ENCODE results near the gene CAMK2B.

- TF ChIP-seq CTCF (conservative IDR thresholded peaks at IDR 0.05; ENCODE audit: low read depth in 2 of 2) (no peak), EZH2 (IDR thresholded peaks at IDR 0.05; ENCODE audit: low read depth, unreplicated experiment) (no peak), CREB1 (CRISPR knock-in tag; IDR thresholded peaks at IDR 0.05; ENCODE audit: low read depth) (no peak), POLR2AphosphoS5 (IDR thresholded peaks at IDR 0.05; ENCODE audit: low read depth) (no peak), JUNB (IDR thresholded peaks at IDR 0.05; ENCODE audit: unreplicated experiment) (no peak), ZNF114 (CRISPR knock-in tag; IDR thresholded peaks at IDR 0.05) (no peak), STAT1 (IDR thresholded peaks at IDR 0.05; ENCODE audit: unreplicated experiment) (no peak), EZH2phosphoT487 (IDR thresholded peaks at IDR 0.05; ENCODE audit: unreplicated experiment) (no peak), NANOG (IDR thresholded peaks at IDR 0.05; ENCODE audit: borderline replicate concordance) (no peak), ZNF462 (CRISPR knock-in tag; IDR thresholded peaks at IDR 0.05) (no peak), ETS1 (IDR thresholded peaks at IDR 0.05) (no peak), ZNF331 (CRISPR knock-in tag; IDR thresholded peaks at IDR 0.05; ENCODE audit: low read depth) (no peak)
- TF ChIP-seq, protein P1, sequence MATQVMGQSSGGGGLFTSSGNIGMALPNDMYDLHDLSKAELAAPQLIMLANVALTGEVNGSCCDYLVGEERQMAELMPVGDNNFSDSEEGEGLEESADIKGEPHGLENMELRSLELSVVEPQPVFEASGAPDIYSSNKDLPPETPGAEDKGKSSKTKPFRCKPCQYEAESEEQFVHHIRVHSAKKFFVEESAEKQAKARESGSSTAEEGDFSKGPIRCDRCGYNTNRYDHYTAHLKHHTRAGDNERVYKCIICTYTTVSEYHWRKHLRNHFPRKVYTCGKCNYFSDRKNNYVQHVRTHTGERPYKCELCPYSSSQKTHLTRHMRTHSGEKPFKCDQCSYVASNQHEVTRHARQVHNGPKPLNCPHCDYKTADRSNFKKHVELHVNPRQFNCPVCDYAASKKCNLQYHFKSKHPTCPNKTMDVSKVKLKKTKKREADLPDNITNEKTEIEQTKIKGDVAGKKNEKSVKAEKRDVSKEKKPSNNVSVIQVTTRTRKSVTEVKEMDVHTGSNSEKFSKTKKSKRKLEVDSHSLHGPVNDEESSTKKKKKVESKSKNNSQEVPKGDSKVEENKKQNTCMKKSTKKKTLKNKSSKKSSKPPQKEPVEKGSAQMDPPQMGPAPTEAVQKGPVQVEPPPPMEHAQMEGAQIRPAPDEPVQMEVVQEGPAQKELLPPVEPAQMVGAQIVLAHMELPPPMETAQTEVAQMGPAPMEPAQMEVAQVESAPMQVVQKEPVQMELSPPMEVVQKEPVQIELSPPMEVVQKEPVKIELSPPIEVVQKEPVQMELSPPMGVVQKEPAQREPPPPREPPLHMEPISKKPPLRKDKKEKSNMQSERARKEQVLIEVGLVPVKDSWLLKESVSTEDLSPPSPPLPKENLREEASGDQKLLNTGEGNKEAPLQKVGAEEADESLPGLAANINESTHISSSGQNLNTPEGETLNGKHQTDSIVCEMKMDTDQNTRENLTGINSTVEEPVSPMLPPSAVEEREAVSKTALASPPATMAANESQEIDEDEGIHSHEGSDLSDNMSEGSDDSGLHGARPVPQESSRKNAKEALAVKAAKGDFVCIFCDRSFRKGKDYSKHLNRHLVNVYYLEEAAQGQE (IDR thresholded peaks at IDR 0.05; ENCODE audit: unreplicated experiment): no peak
These were observed 36.5 kb downstream of the CAMK2B start for GRCh38 chr7:44288811-44289340.

Data from GM23338 (cell line).